Activated CD8-positive, alpha-beta T cell treated with anti-CD3 and anti-CD28 coated beads for 36 hours (primary cell): ENCODE results near the gene IQCE. TPM values are rescaled to one million over a fixed set of nuclear protein-coding genes. Genes with fewer than 3 reads are reported as not detected.

Experiments
- ATAC-seq: fragments of 200-7000 bp; cut with Tn5 transposase; one replicate; pipeline ENCODE4 v1.10.0; 2021; ENCODE audit warnings: mild to moderate bottlenecking, moderate library complexity
- CTCF ChIA-PET: fragments of 350-600 bp; sonication (Branson Sonifier 250); formaldehyde crosslinking; loops from one replicate; lab custom pipeline; 2021; ENCODE audit warnings: antibody characterized with exemption; lab: Charles Lee
- POLR2A ChIA-PET: fragments of 350-600 bp; sonication (Branson Sonifier 250); formaldehyde crosslinking; loops from one replicate; lab custom pipeline; 2021; ENCODE audit warnings: antibody characterized with exemption; lab: Charles Lee
- DNase-seq: peaks from one replicate; pipeline ENCODE4 v3.0.0-alpha.2; 2020
- H3K27ac Mint-ChIP-seq: one replicate; pipeline ENCODE4 v1.8.0; 2021; ENCODE audit warnings: mild to moderate bottlenecking, mixed read lengths
- H3K27me3 Mint-ChIP-seq: one replicate; pipeline ENCODE4 v1.8.0; 2021; ENCODE audit warnings: mixed read lengths
- H3K36me3 Mint-ChIP-seq: one replicate; pipeline ENCODE4 v1.8.0; 2021; ENCODE audit warnings: low read depth, mixed read lengths
- H3K4me1 Mint-ChIP-seq: one replicate; pipeline ENCODE4 v1.8.0; 2021; ENCODE audit warnings: low read depth, mixed read lengths
- H3K4me3 Mint-ChIP-seq: one replicate; pipeline ENCODE4 v1.8.0; 2021; ENCODE audit warnings: mild to moderate bottlenecking, moderate library complexity, mixed read lengths
- H3K9me3 Mint-ChIP-seq: one replicate; pipeline ENCODE4 v1.8.0; 2021; ENCODE audit warnings: mixed read lengths
- intact Hi-C: fragments of 100-400 bp; cut with micrococcal nuclease; formaldehyde crosslinking; loops from one replicate; pipeline ENCODE4 v1.10.0; 2022
- total RNA-seq, 2 experiments: library from RNA; stranded (reverse); gene quantifications; one replicate each; pipeline ENCODE4 v1.2.3, GENCODE V29; 2021
- TF ChIP-seq, protein P1 (sequence below): fragments of 200-600 bp; IDR thresholded peaks from one replicate; pipeline ENCODE4 v1.8.0; 2022; ENCODE audit warnings: antibody characterized with exemption, mild to moderate bottlenecking

The IQCE gene
- total RNA-seq, 2 experiments from 2014 or later, result 4.0 to 4.3 TPM

DNA sequence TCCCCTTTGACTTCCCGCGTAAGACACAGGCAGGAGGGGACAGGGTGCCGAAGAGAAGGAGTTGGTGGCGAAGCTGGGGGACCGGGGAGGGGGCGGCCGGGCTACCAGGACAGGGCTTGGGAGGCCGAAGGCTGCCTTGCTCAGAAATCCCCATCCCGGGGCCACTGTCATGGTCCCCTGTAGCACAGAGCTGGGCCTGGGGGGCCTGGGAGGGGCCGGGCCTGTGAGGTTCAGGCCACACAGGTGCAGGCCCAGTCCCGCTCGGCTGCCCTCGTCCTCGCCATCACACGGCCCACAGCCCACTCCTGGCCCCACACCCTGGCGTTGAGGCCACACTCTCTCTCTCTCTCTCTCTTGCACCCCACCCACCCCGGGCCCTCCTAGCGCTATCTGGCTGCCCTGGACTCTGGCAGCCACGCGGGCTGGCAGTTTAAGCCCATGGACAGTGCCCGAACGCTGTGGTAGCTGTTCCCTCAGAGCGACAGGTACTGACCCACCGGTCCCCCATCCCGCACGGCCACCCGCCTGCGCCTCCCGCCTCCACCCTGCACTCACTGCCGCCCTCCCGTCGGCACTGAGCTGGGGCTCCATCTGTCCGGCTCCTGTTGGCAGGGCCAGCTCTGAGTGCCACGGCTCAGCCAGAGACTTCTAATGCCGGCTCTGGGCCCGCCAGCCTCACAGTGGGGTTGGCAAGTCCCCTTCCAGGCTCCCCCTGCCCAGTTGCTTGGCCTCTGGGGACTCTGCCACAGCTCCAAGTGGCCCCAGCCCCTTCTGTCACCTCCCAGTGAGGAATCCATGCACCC lies 101.0 kb downstream of the IQCE start:
- H3K36me3 Mint-ChIP-seq, result peaks cover 3% of the 10 kb centered on the region
- H3K4me3 Mint-ChIP-seq, result no peak overlapping the region
- H3K27ac Mint-ChIP-seq, result no peak overlapping the region
- ATAC-seq, result no peak
- TF ChIP-seq, protein P1, sequence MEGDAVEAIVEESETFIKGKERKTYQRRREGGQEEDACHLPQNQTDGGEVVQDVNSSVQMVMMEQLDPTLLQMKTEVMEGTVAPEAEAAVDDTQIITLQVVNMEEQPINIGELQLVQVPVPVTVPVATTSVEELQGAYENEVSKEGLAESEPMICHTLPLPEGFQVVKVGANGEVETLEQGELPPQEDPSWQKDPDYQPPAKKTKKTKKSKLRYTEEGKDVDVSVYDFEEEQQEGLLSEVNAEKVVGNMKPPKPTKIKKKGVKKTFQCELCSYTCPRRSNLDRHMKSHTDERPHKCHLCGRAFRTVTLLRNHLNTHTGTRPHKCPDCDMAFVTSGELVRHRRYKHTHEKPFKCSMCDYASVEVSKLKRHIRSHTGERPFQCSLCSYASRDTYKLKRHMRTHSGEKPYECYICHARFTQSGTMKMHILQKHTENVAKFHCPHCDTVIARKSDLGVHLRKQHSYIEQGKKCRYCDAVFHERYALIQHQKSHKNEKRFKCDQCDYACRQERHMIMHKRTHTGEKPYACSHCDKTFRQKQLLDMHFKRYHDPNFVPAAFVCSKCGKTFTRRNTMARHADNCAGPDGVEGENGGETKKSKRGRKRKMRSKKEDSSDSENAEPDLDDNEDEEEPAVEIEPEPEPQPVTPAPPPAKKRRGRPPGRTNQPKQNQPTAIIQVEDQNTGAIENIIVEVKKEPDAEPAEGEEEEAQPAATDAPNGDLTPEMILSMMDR, result no peak
- CTCF ChIA-PET, result interaction anchor here (0.6 to 0.9 kb wide), 2 partner anchors 11 to 50 kb away, joined by 3 to 4 read pairs; no protein-coding TSS in a partner anchor
- no peaks in the 10 kb centered on the region for H3K4me1 Mint-ChIP-seq
- no peaks in the 10 kb centered on the region for H3K9me3 Mint-ChIP-seq
- intact Hi-C loops, result no loop called here
- H3K27me3 Mint-ChIP-seq, result no peaks in the 10 kb centered on the region
- no peak for DNase-seq
- POLR2A ChIA-PET, result interaction anchor here (1.4 kb wide), 1 partner anchor 23 kb away, joined by 5 read pairs; no protein-coding TSS in a partner anchor

DNA sequence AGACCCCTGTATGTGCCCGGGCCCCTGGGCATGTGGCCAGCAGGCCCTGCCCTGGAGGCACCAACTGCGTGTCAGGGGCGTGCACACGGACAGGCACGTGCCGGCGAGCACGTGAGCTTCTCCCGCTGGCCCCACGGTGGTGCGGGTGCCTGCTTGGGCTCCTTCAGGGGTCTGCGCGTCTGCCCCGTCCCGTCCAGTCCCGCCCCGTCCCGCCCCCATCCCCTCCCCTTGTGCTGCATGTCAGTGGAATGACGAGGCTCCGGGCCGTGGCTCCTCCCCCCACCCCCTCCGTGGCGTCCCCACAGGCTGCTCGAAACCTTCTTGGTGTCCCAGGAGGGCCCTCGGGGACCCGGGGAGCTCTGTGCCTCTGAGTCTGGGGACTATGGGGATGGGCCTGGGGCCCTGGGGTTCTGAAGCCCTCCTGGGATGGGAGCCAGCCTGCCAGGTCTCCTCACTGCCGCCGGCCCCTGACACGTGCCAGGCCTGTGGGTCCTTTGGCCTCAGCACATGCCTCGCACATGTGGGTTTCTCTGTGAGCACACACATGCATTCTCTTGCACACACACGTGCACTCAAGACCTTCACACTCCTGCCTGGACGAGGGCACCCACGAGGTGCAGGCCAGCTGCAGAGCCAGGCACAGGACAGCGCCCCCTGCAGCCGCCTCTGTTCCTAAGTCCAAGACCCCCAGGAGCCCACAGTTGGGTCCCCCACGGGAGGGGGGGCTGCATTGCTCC lies 101.7 kb downstream of the IQCE start:
- DNase-seq, result peak; percentile 29
- TF ChIP-seq, protein P1, result peak; percentile 48
- ChIA-PET POLR2A (no interaction called here), CTCF (interaction anchor here (0.6 to 0.9 kb wide), 2 partner anchors 10 to 49 kb away, joined by 3 to 4 read pairs; no protein-coding TSS in a partner anchor)
- Mint-ChIP-seq H3K9me3 (no peaks in the 10 kb centered on the region), H3K4me3 (no peak overlapping the region), H3K36me3 (peaks cover 3% of the 10 kb centered on the region), H3K4me1 (peaks cover 2% of the 10 kb centered on the region), H3K27ac (no peak overlapping the region), H3K27me3 (no peaks in the 10 kb centered on the region)
- intact Hi-C loops, result no loop called here
- ATAC-seq, result no peak

DNA sequence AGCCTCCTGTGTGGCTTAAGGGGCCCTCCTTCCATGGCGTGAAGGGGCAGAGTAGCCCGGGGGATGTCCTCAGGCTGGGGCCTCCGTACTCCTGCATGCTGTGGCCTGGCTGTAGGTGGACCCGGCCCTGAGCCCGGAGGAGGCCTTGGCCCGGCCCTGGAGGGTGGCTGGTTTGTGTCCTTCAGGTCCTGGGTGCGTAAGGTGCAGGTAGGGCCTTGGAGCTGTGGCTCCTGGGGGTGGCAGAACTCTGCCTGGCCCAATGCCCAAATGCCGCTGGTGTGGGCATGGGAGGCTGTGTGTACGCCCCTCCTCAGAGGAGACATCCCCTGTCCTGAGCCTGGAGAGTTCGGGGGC lies 102.3 kb downstream of the IQCE start:
- ChIA-PET CTCF (no interaction called here), POLR2A (no interaction called here)
- H3K9me3 Mint-ChIP-seq, result no peaks in the 10 kb centered on the region
- H3K4me1 Mint-ChIP-seq, result peaks cover 2% of the 10 kb centered on the region
- ATAC-seq (no peak), DNase-seq (no peak)
- no peak overlapping the region for H3K27ac Mint-ChIP-seq
- intact Hi-C loops, result no loop called here
- no peaks in the 10 kb centered on the region for H3K27me3 Mint-ChIP-seq
- no peak overlapping the region for H3K4me3 Mint-ChIP-seq
- TF ChIP-seq, protein P1, result no peak
- peaks cover 3% of the 10 kb centered on the region for H3K36me3 Mint-ChIP-seq

DNA sequence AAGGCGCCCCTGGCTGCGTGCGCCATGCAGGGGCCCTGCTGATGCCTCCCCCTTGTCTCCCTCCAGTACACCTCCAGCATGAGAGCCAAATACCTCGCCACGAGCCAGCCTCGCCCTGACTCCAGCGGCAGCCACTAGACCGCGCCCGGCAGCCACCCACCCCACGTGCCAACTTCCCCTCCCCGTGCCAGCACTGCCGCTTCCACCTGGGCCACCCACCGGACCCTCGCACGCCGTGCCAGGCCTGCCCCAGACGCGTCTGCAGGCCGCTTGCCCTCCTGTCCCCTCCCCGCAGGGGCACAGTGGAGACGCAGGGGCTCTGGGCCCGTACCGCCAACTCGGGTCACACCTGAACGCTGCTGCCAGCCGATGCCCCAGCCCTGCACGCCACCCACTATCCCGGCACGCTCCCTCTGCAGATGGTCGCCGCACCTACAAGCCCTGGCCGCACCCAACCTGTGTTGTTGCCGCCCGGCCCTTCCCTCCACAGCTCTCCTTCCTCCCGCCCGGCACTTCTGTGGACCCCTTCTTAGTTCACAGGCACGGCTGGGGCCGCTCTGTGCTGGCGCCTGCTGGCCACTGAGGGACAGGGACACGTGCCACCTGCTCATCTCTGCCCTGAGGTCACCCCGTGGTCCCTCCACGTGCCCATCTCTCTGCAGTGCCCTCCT lies 103.0 kb downstream of the IQCE start:
- Mint-ChIP-seq H3K4me3 (no peak overlapping the region), H3K9me3 (no peaks in the 10 kb centered on the region), H3K27me3 (no peaks in the 10 kb centered on the region), H3K4me1 (peaks cover 2% of the 10 kb centered on the region), H3K36me3 (peaks cover 3% of the 10 kb centered on the region), H3K27ac (no peak overlapping the region)
- DNase-seq (no peak), ATAC-seq (no peak)
- CTCF ChIA-PET, result no interaction called here
- POLR2A ChIA-PET, result no interaction called here
- TF ChIP-seq, protein P1, result no peak
- intact Hi-C loops, result no loop called here
